IMR-90 (cell line): ENCODE results near the gene TP53I11.

ENCODE experiments used
- BHLHE40 ChIP-seq: fragments of 150-350 bp; IDR thresholded peaks from 2 replicates; pipeline ENCODE4 v1.6.1; 2016; ENCODE audit warnings: mild to moderate bottlenecking, low read depth, low read length
- POLR2A ChIP-seq: IDR thresholded peaks from 2 replicates; pipeline ENCODE4 v1.6.1; 2012; ENCODE audit warnings: mild to moderate bottlenecking, low read depth, low read length
- USF2 ChIP-seq: fragments of 150-350 bp; IDR thresholded peaks from 2 replicates; pipeline ENCODE4 v1.6.1; 2017; ENCODE audit warnings: mild to moderate bottlenecking, antibody characterized with exemption, low read length, low read depth

GRCh38 chr11:44985721-44986120, 35.0 kb upstream of the TP53I11 start:
- TF ChIP-seq BHLHE40 (no peak), POLR2A (no peak), USF2 (no peak)
